HTR-8/SVneo (cell line): ENCODE measurements around the gene ZNF778.
"Not testable (repeated sequence)": the region's sequence is repeated elsewhere in the genome, so short reads cannot be mapped to it uniquely, and the experiment has no call there.

Source experiments
- DNase-seq: peaks from one replicate; pipeline ENCODE4 v3.0.0; 2011; ENCODE audit warnings: low spot score, mixed read lengths; ENCODE audit not compliant: insufficient read length
- FAIRE-seq: peaks from 2 replicates; lab custom pipeline; 2011; peaks lifted over from hg19 to GRCh38; lab: Jason Lieb, UNC

Gene ZNF778

GRCh38 chr16:89179656-89180315, 37.7 kb upstream of the ZNF778 start:
- DNase-seq (no peak), FAIRE-seq (no peak)

GRCh38 chr16:89183463-89183862, 34.0 kb upstream of the ZNF778 start:
- no peak for FAIRE-seq
- no peak for DNase-seq

- FAIRE-seq (no peak), DNase-seq (no peak)
Observed at GRCh38 chr16:89183975-89184676, 33.4 kb upstream of the ZNF778 start.

GRCh38 chr16:89184677-89184932, 32.9 kb upstream of the ZNF778 start:
- no peak for FAIRE-seq
- DNase-seq: no peak

GRCh38 chr16:89184933-89185794, 32.3 kb upstream of the ZNF778 start:
- DNase-seq: no peak
- FAIRE-seq: no peak

GRCh38 chr16:89185887-89186592, 31.5 kb upstream of the ZNF778 start:
- FAIRE-seq, DNase-seq: not testable (repeated sequence)

GRCh38 chr16:89186593-89187031, 30.9 kb upstream of the ZNF778 start:
- not testable (repeated sequence) for FAIRE-seq, DNase-seq

- DNase-seq: peak; percentile 39
- FAIRE-seq: no peak
Observed at GRCh38 chr16:89187032-89187769, 30.3 kb upstream of the ZNF778 start.

- FAIRE-seq: no peak
Observed at GRCh38 chr16:89187770-89188392, 29.6 kb upstream of the ZNF778 start.

GRCh38 chr16:89188471-89189357, 28.8 kb upstream of the ZNF778 start:
- FAIRE-seq, DNase-seq: not testable (repeated sequence)

More at GRCh38 chr16:89187770-89188392, 29.6 kb upstream of the ZNF778 start:
- DNase-seq: no peak

- FAIRE-seq (no peak), DNase-seq (no peak)
Observed at GRCh38 chr16:89189358-89190025, 28.0 kb upstream of the ZNF778 start.

GRCh38 chr16:89190150-89190958, 27.1 kb upstream of the ZNF778 start:
- no peak for FAIRE-seq

GRCh38 chr16:89191033-89191900, 26.2 kb upstream of the ZNF778 start:
- FAIRE-seq (peak; percentile 62), DNase-seq (no peak)

More at GRCh38 chr16:89190150-89190958, 27.1 kb upstream of the ZNF778 start:
- no peak for DNase-seq

GRCh38 chr16:89191901-89192185, 25.7 kb upstream of the ZNF778 start:
- DNase-seq (no peak), FAIRE-seq (no peak)

GRCh38 chr16:89192186-89192955, 25.1 kb upstream of the ZNF778 start:
- DNase-seq, FAIRE-seq: not testable (repeated sequence)
